ENCODE data around the gene TMTC1.

Gene TMTC1

DNA sequence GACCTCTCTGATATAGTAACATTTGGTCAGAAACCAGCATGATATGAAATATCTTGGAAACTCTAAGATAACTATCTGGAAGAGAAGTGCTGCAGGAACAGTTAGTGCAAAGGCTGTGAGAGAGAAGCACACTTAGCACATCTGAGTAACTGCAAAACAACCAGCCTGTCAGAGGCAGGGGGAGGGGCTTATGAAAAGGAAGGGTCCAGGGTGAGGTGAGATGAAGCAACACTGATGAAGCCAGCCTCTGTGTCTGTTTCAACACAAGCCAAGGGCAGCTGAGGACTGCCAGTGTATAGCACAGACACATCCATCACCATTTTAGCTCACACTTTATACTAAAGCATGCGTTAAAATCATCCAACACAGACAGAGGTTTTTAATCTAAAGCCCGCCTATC, 248.8 kb downstream of the TMTC1 start:
- Histone ChIP-seq H3K9me3 (no peaks in the 10 kb centered on the region), H3K36me3 (no peaks in the 10 kb centered on the region), H3K27me3 (no peaks in the 10 kb centered on the region), H3K4me3 (ENCODE audit: low read depth, low read length) (no peak overlapping the region), H3K4me1 (no peaks in the 10 kb centered on the region)
- no peak for DNase-seq
- TF ChIP-seq, protein P1, sequence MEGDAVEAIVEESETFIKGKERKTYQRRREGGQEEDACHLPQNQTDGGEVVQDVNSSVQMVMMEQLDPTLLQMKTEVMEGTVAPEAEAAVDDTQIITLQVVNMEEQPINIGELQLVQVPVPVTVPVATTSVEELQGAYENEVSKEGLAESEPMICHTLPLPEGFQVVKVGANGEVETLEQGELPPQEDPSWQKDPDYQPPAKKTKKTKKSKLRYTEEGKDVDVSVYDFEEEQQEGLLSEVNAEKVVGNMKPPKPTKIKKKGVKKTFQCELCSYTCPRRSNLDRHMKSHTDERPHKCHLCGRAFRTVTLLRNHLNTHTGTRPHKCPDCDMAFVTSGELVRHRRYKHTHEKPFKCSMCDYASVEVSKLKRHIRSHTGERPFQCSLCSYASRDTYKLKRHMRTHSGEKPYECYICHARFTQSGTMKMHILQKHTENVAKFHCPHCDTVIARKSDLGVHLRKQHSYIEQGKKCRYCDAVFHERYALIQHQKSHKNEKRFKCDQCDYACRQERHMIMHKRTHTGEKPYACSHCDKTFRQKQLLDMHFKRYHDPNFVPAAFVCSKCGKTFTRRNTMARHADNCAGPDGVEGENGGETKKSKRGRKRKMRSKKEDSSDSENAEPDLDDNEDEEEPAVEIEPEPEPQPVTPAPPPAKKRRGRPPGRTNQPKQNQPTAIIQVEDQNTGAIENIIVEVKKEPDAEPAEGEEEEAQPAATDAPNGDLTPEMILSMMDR (IDR thresholded peaks at IDR 0.05; ENCODE audit: low read depth, low read length), result no peak

DNA sequence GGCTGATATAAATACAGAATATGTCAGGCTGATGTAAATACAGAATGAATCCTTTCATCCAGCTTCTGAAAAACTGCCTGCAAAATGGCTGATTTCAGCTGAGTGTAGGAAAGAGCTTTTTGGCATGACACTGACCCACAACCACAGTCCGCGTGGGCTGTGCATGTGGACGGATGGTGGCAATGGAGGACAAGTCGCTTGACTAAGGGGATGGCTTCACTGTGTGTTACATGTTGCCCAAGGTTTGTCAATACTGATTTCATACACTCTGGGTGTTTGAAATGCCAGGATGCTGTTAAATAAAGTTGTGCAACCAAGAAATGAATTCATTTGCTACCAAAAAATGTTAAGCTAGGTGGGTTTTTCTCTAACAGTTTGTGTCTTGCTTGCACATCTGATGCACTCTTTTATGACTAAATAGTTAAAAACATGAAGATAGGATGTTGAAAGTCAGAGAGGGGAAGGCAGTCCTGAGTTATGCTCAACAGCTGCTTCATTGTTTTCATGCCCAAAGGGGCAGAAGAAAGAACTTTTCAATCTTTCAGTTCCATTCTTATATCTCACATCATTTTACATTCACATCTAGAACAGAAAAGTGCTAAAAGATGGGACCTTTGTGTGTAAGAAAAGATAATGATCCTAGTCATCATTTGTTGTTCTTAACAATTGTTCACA, 249.8 kb downstream of the TMTC1 start:
- Histone ChIP-seq H3K36me3 (no peaks in the 10 kb centered on the region), H3K27me3 (no peaks in the 10 kb centered on the region), H3K4me3 (ENCODE audit: low read depth, low read length) (no peak overlapping the region), H3K4me1 (no peaks in the 10 kb centered on the region), H3K9me3 (no peaks in the 10 kb centered on the region)
- TF ChIP-seq, protein P1 (IDR thresholded peaks at IDR 0.05; ENCODE audit: low read depth, low read length), result no peak
- DNase-seq, result no peak

DNA sequence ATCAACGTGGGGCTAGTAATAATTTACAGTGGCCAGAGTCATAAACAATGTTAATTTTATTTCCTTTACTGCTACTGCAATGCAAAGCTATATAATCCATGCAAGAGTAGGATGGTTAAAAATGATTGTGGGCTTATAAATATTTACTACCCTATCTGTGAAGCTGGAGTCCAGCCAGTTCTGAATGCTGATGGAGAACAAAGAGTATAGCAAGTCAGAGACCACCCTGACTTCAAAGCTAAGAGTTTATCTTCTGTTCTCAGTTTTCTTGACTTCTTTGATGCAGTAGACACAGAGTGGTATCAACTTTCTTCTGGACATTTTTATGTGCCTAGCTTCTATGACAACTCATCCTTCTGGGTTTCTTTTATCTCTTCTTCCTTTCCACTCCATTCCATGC, 252.3 kb downstream of the TMTC1 start:
- no peaks in the 10 kb centered on the region for H3K9me3 ChIP-seq
- H3K4me3 ChIP-seq (ENCODE audit: low read depth, low read length), result no peak overlapping the region
- H3K36me3 ChIP-seq, result no peaks in the 10 kb centered on the region
- no peaks in the 10 kb centered on the region for H3K27me3 ChIP-seq
- H3K4me1 ChIP-seq, result no peaks in the 10 kb centered on the region
- no peak for DNase-seq
- TF ChIP-seq, protein P1 (IDR thresholded peaks at IDR 0.05; ENCODE audit: low read depth, low read length), result no peak

DNA sequence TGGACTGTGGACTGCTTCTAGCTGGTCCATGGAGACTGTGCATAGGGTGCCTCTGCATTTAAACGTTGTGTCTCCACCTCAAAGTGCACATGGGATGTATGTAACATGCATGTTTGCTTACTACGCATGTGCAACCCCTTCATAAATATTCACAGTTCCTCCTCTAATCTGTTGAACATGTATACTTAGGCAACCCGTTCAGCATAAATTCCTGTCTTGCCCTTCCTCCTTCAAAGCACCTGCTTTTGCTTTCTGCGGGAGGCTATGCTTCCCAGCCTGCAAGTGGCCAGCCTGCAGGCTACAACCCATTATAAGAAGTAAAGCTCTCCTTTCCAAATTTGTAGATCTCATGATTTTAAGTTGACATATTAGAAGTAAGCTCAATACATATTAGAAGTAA, 253.3 kb downstream of the TMTC1 start:
- no peak for DNase-seq
- H3K4me1 ChIP-seq, result no peaks in the 10 kb centered on the region
- no peaks in the 10 kb centered on the region for H3K27me3 ChIP-seq
- H3K9me3 ChIP-seq, result no peaks in the 10 kb centered on the region
- H3K4me3 ChIP-seq (ENCODE audit: low read depth, low read length), result no peak overlapping the region
- no peaks in the 10 kb centered on the region for H3K36me3 ChIP-seq
- TF ChIP-seq, protein P1 (IDR thresholded peaks at IDR 0.05; ENCODE audit: low read depth, low read length), result no peak

DNA sequence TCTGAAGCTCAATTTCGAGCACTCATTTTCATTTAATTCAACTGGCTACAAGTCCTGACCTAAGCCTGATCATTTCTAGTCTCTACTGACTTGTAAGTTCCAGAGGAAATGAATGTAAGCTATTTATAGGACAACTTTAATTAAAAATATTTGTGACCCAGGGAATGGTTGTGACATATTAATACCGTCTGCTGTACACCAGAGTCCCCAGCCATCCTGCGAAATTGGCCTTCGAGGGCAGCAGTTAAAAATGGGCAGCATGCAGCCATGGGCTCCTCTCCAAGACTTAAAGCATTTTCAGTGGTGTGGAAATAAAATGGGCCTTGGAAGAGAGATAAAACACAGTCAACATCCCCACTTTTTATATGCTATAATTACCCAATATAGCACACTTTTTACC, 255.6 kb downstream of the TMTC1 start:
- Histone ChIP-seq H3K9me3 (no peaks in the 10 kb centered on the region), H3K27me3 (no peaks in the 10 kb centered on the region), H3K36me3 (no peaks in the 10 kb centered on the region), H3K4me1 (no peaks in the 10 kb centered on the region), H3K4me3 (ENCODE audit: low read depth, low read length) (no peak overlapping the region)
- DNase-seq, result no peak
- TF ChIP-seq, protein P1 (IDR thresholded peaks at IDR 0.05; ENCODE audit: low read depth, low read length), result no peak

DNA sequence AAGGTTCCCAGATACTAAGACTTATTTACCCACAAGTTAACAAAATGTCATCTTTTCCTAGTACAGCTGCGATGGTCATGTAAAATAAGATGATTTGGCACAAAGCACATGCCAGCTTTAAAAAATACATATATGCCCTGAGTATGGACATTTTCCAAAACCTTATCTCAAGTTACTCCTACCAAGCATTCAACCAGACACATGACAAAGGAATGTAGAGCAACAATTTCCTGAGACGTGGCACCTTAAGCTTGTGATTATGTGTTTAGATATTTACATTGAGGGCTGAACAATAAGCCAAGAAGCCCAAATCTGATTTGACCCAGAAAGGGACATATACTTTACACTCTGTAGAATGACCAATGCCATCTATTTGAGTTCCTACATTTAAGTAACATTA, 261.8 kb downstream of the TMTC1 start:
- Histone ChIP-seq H3K9me3 (no peaks in the 10 kb centered on the region), H3K4me1 (no peaks in the 10 kb centered on the region), H3K27me3 (no peaks in the 10 kb centered on the region), H3K4me3 (ENCODE audit: low read depth, low read length) (no peak overlapping the region), H3K36me3 (no peaks in the 10 kb centered on the region)
- TF ChIP-seq, protein P1 (IDR thresholded peaks at IDR 0.05; ENCODE audit: low read depth, low read length), result no peak
- DNase-seq, result no peak

Measured in BE2C (cell line).